Left colon (tissue), 2 donors: ENCODE measurements around the gene SNAI1. TPM values are rescaled to one million over a fixed set of nuclear protein-coding genes. Genes with fewer than 3 reads are reported as not detected.
"Not testable (repeated sequence)": the region's sequence is repeated elsewhere in the genome, so short reads cannot be mapped to it uniquely, and the experiment has no call there.

Source experiments
- ATAC-seq: fragments of 200-7000 bp; cut with Tn5 transposase; one replicate; pipeline ENCODE4 v1.9.1; 2020; ENCODE audit warnings: mild to moderate bottlenecking, moderate library complexity
- DNase-seq, 2 donors: peaks; one replicate each; pipeline ENCODE4 v3.0.0-alpha.2; 2020
- intact Hi-C, 2 donors: fragments of 100-400 bp; cut with DNase I in 1 of 2; cut with micrococcal nuclease in 1 of 2; formaldehyde crosslinking; loops; one replicate each; pipeline versions ENCODE4 v1.11.2 to v1.14.0; 2022; cut with DNase I, micrococcal nuclease
- total RNA-seq, 2 donors: library from RNA; stranded (reverse); fragmentation: NEBNext Ultra II Directional; extraction: Animal tissue kit (Norgen Biotek cat#: 25700); gene quantifications; one replicate each; pipeline ENCODE4 v1.2.1, GENCODE V29; 2021
- donor health status: DM: no; HTN: no; CAD: no.
- donor health status: DM: yes; HTN: yes; CAD: no.

SNAI1 gene
- total RNA-seq, 2 donors from 2014 or later: 0.25 to 0.46 TPM

DNA sequence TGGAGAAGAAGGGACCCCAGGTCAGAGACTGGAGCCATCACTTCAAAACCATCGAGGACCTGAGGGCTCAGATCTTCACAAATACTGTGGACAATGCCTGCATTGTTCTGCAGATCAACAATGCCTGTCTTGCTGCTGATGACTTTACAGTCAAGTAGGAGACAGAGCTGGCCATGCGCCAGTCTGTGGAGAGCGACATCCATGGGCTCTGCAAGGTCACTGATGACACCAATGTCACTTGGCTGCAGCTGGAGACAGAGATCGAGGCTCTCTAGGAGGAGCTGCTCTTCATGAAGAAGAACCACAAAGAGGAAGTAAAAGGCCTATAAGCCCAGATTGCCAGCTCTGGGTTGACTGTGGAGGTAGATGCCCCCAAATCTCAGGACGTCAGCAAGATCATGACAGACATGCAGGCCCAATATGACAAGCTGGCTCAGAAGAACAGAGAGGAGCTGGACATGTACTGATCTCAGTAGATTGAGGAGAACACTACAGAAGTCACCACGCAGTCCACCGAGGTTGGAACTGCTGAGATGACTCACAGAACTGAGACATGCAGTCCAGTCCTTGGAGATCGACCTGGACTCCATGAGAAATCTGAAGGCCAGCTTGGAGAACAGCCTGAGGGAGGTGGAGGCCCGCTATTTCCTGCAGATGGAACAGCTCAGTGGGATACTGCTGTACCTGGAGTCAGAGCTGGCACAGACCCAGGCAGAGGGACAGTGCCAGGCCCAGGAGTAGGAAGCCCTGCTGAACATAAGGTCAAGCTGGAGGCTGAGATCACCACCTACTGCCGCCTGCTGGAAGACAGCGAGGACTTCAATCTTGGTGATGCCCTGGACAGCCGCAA is 25.5 kb upstream of the SNAI1 start:
- DNase-seq, ATAC-seq, intact Hi-C loops: not testable (repeated sequence)

GRCh38 chr20:49961413-49961812 is 21.4 kb upstream of the SNAI1 start:
- intact Hi-C loops: no loop called here
- no peak for ATAC-seq
- no peak for DNase-seq

- DNase-seq: peak in 1 of 2 donors; percentile 32
- intact Hi-C loops: no loop called here
- ATAC-seq: peak; percentile 42
These were observed 17.6 kb upstream of the SNAI1 start for GRCh38 chr20:49964964-49965780.

DNA sequence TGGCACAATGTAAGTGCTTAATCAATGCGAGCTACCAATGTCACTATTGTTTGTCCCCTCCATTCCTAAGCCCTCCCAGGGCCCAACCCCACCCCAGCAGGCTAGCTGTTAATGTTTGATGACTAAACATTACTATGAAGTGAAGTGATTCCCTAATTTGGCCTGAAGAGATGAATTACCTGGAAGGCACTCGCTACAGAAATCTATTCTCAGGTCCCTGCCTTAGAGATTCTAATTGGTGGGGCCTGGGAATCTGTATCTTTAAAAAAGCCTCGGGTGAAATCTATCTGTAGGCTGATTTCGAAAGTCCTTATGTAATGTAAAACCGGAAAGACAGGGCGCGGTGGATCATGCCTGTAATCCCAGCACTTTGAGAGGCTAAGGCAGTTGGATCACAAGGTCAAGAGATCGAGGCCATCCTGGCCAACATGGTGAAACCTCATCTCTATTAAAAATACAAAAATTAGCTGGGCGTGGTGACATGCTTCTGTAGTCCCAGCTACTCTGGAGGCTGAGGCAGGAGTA is 16.9 kb upstream of the SNAI1 start:
- ATAC-seq (no peak), DNase-seq (no peak)
- intact Hi-C loops: no loop called here

DNA sequence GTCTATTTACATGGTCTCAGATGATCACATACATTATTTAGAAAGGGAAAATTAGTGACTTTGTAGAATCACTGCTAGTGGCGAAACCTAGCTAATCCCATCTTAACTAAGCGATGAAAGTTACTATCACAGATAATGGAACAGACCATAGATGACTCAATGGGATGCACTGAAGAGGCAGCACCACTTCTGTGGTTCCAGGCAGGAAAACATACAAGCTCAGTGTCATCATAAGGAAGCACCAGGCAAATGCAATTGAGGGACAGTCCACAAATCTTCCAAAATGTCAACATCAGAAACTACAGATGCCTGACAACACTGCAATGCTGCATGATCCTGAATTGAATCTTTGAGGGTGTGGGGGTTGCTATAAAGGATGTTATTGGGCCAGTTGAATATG is 15.9 kb upstream of the SNAI1 start:
- intact Hi-C loops: no loop called here
- DNase-seq (no peak), ATAC-seq (no peak)

GRCh38 chr20:49969234-49969633 is 13.5 kb upstream of the SNAI1 start:
- intact Hi-C loops: no loop called here
- ATAC-seq (peak; percentile 68), DNase-seq (no peak)

GRCh38 chr20:49969946-49970345 is 12.8 kb upstream of the SNAI1 start:
- intact Hi-C loops: no loop called here
- no peak for DNase-seq
- peak; percentile 50 for ATAC-seq

DNA sequence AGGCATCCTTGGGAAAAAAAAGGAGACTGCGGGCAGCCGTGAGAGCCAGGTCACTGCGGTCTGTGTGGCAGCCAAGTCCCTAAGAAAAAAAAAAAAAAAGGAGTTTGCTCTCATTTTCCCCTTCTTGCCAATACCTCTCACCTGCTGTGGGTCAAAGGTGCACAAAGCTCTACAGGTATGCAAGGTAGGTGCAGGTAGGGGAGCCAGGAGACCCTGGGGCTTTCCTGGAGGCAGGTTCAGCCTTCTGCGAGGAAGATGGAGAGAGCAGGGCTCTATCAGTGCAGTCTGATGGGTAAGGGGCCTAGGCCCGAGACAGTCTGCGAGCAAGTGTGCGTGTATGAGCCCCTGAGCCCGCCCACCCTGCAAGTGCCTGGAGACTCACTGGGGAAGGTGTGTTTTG is 12.3 kb upstream of the SNAI1 start:
- no peak for DNase-seq
- intact Hi-C loops: no loop called here
- no peak for ATAC-seq

DNA sequence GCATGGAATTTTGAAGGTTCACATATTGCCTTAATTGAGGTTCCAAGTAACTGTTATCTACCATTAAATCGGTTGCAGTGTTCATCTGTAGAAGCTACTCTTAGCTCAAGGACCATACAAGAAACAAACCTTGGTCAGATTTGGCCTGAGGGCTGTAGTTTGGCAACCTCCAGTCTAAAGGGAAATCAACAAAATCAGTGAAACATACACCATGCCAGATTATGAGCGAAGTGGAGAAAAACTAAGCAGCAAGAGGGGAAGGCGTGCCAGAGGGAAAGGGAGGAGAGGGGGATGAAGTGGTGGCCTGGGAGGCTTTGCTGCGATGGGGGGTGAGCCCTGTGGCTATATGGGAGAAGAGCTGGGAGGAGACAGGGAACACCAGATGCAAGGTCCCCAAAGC is 8.8 kb upstream of the SNAI1 start:
- intact Hi-C loops: no loop called here
- ATAC-seq (no peak), DNase-seq (no peak)

DNA sequence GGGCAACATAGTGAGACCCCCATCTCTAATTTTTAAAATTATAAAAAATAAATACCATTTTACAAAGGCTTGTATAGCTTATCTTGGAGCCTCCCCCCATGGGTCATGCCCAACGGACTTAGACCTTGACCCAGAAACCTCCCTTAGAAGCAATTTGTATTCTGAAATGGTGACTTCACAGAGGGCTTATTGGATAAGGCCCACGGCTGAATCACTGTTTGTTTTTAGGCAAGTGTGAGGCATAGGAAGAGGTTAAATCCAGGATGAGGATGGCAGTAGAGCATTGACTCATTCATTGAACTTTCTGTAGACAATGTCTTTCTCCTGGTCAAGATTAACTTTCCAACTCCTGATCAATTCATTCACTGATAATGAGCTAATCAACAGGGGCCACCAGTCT is 6.2 kb upstream of the SNAI1 start:
- intact Hi-C loops: loop anchor here (5.0 kb wide), 2 partner anchors 96 to 111 kb away; no protein-coding TSS in a partner anchor
- ATAC-seq (peak; percentile 24), DNase-seq (no peak)

- not testable (repeated sequence) for ATAC-seq, DNase-seq
- intact Hi-C loops: loop anchor here (5.0 kb wide), 2 partner anchors 95 to 110 kb away; no protein-coding TSS in a partner anchor
These were observed 5.0 kb upstream of the SNAI1 start for GRCh38 chr20:49977740-49978139.

DNA sequence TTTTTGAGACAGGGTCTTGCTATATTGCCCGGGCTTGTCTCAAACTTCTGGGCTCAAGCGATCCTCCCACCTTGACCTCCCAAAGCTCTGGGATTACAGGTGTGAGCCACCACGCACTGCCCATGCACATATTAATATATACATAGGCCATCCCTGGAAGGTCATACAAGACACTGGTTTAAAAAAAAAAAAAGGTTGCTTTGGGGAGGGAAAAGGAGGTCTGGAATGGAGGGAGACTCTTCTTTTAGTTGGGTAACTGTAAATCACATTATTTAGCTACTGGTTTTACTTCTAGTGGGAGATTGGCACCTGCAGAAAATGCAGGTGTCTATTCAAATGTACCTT is 4.1 kb upstream of the SNAI1 start:
- intact Hi-C loops: loop anchor here (5.0 kb wide), 2 partner anchors 94 to 109 kb away; no protein-coding TSS in a partner anchor
- ATAC-seq (no peak), DNase-seq (no peak)

GRCh38 chr20:49979030-49979832 is 3.5 kb upstream of the SNAI1 start:
- DNase-seq (peak in 1 of 2 donors; percentile 37), ATAC-seq (peak; percentile 29)
- intact Hi-C loops: loop anchor here (5.0 kb wide), 2 partner anchors 93 to 108 kb away; no protein-coding TSS in a partner anchor

- intact Hi-C loops: no loop called here
- no peak for ATAC-seq
- DNase-seq: no peak
These were observed 2.4 kb upstream of the SNAI1 start for GRCh38 chr20:49980140-49981008.

GRCh38 chr20:49981218-49982071 is 1.3 kb upstream of the SNAI1 start:
- no peak for ATAC-seq
- no peak for DNase-seq
- intact Hi-C loops: loop anchor here in 1 of 2 donors (2.0 kb wide), 1 partner anchor 89 kb away; no protein-coding TSS in a partner anchor

GRCh38 chr20:49982072-49982345 is 771 bp upstream of the SNAI1 start:
- intact Hi-C loops: loop anchor here in 1 of 2 donors (2.0 kb wide), 1 partner anchor 89 kb away; no protein-coding TSS in a partner anchor
- ATAC-seq (no peak), DNase-seq (no peak)
